RWPE2 (cell line): ENCODE results near the gene JAG1.

Experiments used
- ATAC-seq: fragments of 200-7000 bp; cut with Tn5 transposase; 3 replicates; pipeline ENCODE4 v1.9.1; 2021; ENCODE audit warnings: low read depth
- DNase-seq: peaks from one replicate; pipeline ENCODE4 v3.0.0-alpha.2; 2020; ENCODE audit warnings: low spot score
- H3K27ac ChIP-seq: fragments of 450-650 bp; 2 replicates; pipeline ENCODE4 v1.5.1; 2017; ENCODE audit warnings: mild to moderate bottlenecking; ENCODE audit not compliant: poor library complexity, severe bottlenecking
- H3K27me3 ChIP-seq: fragments of 250-450 bp; sonication (Bioruptor Pico); 2 replicates; pipeline ENCODE4 v1.5.1; 2021; ENCODE audit warnings: mild to moderate bottlenecking, moderate library complexity; ENCODE audit not compliant: insufficient read depth, poor library complexity, severe bottlenecking
- H3K36me3 ChIP-seq: fragments of 250-450 bp; sonication (Bioruptor Pico); 2 replicates; pipeline ENCODE4 v1.5.1; 2020; ENCODE audit warnings: low read depth, mild to moderate bottlenecking, moderate library complexity
- H3K4me1 ChIP-seq: fragments of 250-450 bp; sonication (Bioruptor Pico); 2 replicates; pipeline ENCODE4 v1.5.1; 2021; ENCODE audit warnings: mild to moderate bottlenecking, moderate library complexity; ENCODE audit not compliant: insufficient read depth, poor library complexity, severe bottlenecking
- H3K4me3 ChIP-seq: fragments of 250-450 bp; sonication (Bioruptor Pico); 2 replicates; pipeline ENCODE4 v1.5.1; 2021; ENCODE audit warnings: mild to moderate bottlenecking, moderate library complexity; ENCODE audit not compliant: severe bottlenecking
- H3K9me3 ChIP-seq: fragments of 250-450 bp; sonication (Bioruptor Pico); 2 replicates; pipeline ENCODE4 v1.5.1; 2021; ENCODE audit warnings: mild to moderate bottlenecking, moderate library complexity; ENCODE audit not compliant: severe bottlenecking
- CTCF ChIP-seq: fragments of 450-650 bp; IDR thresholded peaks from one replicate; pipeline ENCODE4 v1.5.1; 2017; ENCODE audit warnings: mild to moderate bottlenecking, moderate library complexity; ENCODE audit not compliant: poor library complexity, severe bottlenecking

JAG1 gene

GRCh38 chr20:10637563-10637962 is 36.2 kb downstream of the JAG1 start:
- no peaks in the 10 kb centered on the region for H3K27me3 ChIP-seq
- H3K9me3 ChIP-seq: no peaks in the 10 kb centered on the region
- no peak for DNase-seq
- no peak for TF ChIP-seq CTCF
- ATAC-seq: 0 out of 3 replicates have a peak, but pooled peaks have one; percentile 0
- peaks cover 47% of the 10 kb centered on the region for H3K4me1 ChIP-seq
- H3K36me3 ChIP-seq: peaks cover 55% of the 10 kb centered on the region
- no peak overlapping the region for H3K4me3 ChIP-seq
- H3K27ac ChIP-seq: peak overlapping the region; percentile 61

GRCh38 chr20:10637031-10637559 is 36.7 kb downstream of the JAG1 start:
- ATAC-seq: peak; percentile 36
- peak overlapping the region; percentile 61 for H3K27ac ChIP-seq
- H3K27me3 ChIP-seq: no peaks in the 10 kb centered on the region
- peaks cover 47% of the 10 kb centered on the region for H3K4me1 ChIP-seq
- H3K9me3 ChIP-seq: no peaks in the 10 kb centered on the region
- TF ChIP-seq CTCF: no peak
- no peak overlapping the region for H3K4me3 ChIP-seq
- H3K36me3 ChIP-seq: peaks cover 51% of the 10 kb centered on the region
- DNase-seq: no peak

GRCh38 chr20:10636326-10636818 is 37.4 kb downstream of the JAG1 start:
- peaks cover 44% of the 10 kb centered on the region for H3K36me3 ChIP-seq
- no peaks in the 10 kb centered on the region for H3K27me3 ChIP-seq
- peak; percentile 18; the same call in 1 of the 3 replicates for ATAC-seq
- no peak overlapping the region for H3K4me3 ChIP-seq
- H3K4me1 ChIP-seq: peaks cover 47% of the 10 kb centered on the region
- TF ChIP-seq CTCF: no peak
- no peak for DNase-seq
- H3K27ac ChIP-seq: peak overlapping the region; percentile 61
- no peaks in the 10 kb centered on the region for H3K9me3 ChIP-seq

- ATAC-seq: no peak
- Histone ChIP-seq H3K4me1 (peaks cover 47% of the 10 kb centered on the region), H3K9me3 (no peaks in the 10 kb centered on the region), H3K27me3 (no peaks in the 10 kb centered on the region), H3K4me3 (no peak overlapping the region), H3K36me3 (peaks cover 36% of the 10 kb centered on the region), H3K27ac (peak overlapping the region; percentile 61)
- no peak for TF ChIP-seq CTCF
- DNase-seq: no peak
Observed at GRCh38 chr20:10635476-10636208, 38.2 kb downstream of the JAG1 start.
